ENCODE data around the gene HHATL.

DNA sequence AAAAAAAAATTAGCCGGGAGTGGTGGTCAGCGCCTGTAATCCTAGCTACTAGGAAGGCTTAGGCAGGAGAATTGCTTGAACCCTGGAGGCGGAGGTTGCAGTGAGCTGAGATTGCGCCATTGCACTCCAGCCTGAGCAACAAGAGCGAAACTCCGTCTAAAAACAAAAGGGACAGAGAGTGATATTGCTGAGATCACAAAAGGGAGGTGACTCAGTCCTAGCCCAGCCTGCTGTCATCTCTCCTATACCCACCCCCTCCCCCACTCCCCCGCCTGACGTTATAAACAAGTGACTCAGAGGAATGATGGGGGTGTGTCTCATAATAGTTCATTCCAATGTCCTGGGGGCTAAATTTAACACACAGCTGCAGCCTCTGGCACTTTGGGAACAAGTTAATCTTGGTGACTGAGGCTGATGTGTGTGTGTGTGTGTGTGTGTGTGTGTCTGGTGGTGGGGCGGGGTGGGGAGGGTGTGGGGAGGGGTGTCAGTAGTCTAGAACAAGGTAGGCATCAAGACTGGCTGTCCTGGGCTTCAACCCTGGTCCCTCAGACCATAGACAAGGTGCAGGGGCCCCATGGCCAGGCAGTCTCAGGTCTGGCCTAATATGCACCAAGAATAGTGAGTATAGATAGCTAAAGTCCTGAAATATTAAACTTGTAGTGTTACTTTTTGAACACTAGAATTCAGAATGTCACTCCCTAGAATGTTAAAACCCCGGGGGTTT is 18.6 kb downstream of the HHATL start:
- TF ChIP-seq, protein P1, sequence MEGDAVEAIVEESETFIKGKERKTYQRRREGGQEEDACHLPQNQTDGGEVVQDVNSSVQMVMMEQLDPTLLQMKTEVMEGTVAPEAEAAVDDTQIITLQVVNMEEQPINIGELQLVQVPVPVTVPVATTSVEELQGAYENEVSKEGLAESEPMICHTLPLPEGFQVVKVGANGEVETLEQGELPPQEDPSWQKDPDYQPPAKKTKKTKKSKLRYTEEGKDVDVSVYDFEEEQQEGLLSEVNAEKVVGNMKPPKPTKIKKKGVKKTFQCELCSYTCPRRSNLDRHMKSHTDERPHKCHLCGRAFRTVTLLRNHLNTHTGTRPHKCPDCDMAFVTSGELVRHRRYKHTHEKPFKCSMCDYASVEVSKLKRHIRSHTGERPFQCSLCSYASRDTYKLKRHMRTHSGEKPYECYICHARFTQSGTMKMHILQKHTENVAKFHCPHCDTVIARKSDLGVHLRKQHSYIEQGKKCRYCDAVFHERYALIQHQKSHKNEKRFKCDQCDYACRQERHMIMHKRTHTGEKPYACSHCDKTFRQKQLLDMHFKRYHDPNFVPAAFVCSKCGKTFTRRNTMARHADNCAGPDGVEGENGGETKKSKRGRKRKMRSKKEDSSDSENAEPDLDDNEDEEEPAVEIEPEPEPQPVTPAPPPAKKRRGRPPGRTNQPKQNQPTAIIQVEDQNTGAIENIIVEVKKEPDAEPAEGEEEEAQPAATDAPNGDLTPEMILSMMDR (conservative IDR thresholded peaks at IDR 0.05): no peak
- no peak for TF ChIP-seq ZFX (IDR thresholded peaks at IDR 0.05)
